Fibroblast of skin of right biceps (primary cell): ENCODE results near the gene LPAR4.
"Not testable (repeated sequence)": the region's sequence is repeated elsewhere in the genome, so short reads cannot be mapped to it uniquely, and the experiment has no call there.

ENCODE experiments used
- DNase-seq: peaks from one replicate; pipeline ENCODE4 v3.0.0-alpha.2; 2013

LPAR4 gene, protein sequence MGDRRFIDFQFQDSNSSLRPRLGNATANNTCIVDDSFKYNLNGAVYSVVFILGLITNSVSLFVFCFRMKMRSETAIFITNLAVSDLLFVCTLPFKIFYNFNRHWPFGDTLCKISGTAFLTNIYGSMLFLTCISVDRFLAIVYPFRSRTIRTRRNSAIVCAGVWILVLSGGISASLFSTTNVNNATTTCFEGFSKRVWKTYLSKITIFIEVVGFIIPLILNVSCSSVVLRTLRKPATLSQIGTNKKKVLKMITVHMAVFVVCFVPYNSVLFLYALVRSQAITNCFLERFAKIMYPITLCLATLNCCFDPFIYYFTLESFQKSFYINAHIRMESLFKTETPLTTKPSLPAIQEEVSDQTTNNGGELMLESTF

DNA sequence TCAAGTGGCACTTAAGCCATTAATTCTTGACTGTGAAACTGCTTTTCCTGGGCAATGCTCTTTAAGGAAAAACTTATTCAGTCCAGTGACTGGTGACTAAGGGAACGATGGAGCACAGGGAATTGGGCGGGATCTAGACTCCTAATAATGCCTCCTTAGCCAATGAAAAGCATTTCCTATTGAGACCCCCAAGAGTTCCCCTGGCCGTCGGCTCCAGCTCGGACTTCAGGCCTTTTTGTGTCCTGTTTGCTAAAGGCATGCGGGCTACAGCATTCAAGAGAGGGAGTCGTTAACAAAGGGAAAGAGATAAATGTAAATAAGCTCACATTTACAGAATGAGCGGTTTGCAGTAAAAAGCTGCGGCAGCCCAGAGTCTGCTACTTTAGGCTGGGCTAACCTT is at the start of gene LPAR4:
Gene LPAR4, plus strand, starts transcription at position 232 of the 400 bp plus-strand sequence. CDS start 7,150 bp downstream, outside the sequence.
- DNase-seq = peak; percentile 47

DNA sequence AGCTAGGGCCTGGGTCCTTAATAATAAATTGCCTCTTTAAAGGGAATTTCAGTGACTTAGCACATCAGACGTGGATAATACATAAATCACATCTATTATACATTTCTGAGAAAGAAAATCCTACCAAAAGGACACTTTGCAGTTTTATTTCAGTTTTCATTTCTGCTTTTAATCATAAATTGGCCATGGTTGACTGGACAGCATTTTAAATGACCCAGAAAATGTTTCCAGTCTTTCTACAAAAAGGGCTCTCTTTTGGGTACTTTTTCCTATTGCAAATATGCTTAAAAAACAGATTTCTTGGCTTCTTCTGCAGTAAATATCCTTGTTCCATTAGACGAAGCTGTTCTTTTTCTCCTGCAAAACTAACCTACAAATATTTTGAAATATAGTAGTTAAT is 41.4 kb upstream of the LPAR4 start:
- DNase-seq = no peak

DNA sequence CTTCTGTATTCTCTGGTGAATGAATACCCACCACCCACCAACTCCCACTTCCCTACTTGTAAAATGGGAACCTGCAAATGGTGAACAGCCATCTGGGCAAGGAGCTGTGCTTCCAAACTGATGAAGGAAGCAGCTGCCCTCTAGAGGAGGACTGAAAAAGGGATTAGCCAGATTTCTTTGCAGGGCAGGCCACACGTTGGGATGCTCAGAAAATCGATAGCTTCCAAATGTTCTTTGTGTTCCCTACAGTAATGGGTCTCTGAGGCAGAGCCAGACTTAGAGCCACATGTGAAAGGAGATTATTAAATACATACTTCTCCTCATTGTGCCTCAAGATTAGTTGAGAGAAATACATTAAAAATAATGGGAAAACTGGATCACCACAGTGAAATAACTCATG is 39.3 kb upstream of the LPAR4 start:
- peak; percentile 46 for DNase-seq

DNA sequence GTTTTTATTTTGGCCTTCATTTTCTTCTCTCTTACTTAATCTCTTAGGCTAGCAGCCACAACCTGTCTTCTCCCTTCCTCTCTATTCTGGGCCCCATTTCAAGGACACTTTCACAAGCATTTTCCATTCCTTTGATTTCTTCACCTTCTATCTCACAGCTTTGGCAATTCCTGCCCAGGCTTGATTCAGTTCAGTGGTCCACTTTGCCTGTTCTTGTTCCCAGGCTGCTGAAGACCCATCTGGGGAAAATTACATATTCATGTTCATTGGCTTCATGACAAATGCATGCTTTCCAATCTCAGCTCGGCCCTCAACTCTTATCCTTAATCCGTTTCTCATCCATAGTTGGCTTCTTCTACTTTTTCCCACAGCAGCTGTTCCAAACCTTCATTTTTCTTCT is 38.7 kb upstream of the LPAR4 start:
- peak; percentile 1 for DNase-seq

DNA sequence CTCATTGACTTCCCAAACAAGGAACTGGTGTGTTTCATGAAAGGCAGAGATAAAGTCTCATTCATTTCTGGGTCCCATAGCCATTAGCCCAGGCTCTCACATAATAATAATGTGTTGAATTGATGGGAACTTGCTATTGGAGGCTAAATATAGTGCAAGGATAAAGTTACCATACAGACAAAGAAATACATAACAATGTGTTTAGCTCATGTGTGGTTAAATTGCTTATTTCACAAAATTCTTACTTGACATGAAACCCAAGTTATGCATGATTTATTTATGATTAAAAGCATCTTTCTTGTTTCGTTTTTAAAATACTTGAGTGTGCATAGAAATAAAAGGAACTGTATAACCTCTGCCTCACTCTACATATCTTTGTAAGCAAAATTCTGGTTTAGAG is 37.3 kb upstream of the LPAR4 start:
- DNase-seq = peak; percentile 68

DNA sequence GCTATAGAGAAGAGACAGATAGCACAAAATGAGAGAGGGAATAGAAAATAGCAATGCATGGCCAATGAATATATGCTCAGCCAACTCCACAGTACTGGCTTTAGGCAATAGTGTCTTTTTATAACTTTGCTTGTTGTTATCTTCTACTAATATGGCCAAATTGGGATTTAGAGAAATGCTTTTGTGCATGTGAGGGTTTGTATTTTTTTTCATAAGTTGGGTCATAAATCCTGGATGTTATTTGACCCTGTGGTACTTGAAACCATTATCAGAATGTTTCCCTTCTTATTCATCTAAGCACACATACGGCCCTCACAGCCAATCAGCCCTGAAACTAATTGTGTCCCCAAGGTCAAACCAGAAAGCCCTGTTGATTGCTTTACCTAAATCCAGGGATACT is 35.2 kb upstream of the LPAR4 start:
- peak; percentile 39 for DNase-seq

DNA sequence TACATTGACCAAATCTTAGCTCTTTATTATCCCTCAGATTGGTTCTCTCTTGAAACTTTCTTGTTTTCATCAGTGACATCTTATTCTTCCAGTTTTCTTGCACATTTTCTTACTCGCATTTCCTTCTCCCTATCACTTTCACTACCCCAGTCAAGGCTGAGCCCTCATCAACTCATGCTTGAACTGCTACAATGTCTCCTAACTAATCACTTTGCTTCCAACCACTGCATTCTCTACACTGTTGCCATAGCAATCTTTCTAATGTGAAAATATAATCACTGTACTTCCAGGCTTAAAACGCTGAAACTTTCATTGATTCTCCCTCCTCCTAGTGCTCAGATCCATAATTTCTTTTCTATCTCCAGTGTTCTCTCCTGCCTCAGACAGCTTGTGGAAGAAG is 22.2 kb upstream of the LPAR4 start:
- DNase-seq = no peak

DNA sequence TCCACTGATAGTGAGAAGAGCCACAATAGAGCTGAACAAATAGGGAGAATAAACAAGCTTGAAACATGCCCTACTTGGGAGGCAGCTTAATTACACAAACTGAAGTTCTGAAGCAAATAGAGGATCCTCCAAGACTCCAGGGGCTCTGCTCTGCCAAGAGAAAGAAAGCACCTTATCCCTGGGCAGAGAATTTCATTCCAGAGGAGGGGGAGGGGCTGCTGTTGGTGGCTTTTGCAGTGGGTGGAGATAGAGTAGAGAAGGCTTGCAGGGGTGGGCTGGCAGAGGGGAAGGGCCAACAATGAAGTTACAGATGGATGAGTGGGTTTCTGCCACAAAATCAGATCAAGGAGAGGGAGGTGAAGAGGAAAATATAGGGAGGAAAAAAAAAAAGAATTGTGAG is 1.0 kb upstream of the LPAR4 start:
- no peak for DNase-seq

DNA sequence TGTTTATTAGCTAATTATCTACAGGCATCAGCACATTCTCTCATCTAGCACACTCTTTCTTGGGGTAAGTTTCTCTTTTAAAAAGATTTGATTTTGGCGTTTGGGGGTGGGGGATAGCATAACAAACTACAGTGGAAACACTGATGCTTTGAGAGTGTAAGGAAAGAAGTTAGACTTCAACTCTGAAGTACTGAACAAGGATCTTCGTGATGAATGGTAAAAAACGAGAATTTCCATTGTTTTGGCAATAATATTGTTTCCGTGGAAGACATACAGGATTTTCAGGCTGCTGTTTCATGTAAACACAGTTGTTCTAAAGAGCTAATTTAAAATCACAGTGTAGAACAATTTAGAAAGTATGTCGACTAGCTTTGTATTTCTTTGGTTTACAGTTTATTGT is 451 bp downstream of the LPAR4 start:
- DNase-seq = no peak

DNA sequence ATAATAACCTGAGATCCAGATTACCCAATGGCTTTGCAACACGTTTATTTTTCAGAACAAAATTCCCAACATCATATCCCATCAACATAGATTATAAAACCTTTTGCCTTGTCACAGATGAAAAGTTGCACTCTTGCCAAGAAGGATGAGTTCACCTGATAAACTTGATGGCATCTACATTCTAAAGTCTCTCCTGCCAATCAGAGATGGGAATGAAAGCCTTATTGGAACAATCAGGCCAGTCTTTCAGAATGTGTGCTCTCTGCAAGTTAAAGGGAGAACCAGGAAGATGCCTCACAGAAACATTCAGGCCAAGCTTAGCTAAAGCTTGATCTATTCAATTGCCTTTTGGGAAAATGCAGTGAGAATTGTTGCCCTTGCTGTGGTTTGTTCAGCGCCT is 1.3 kb downstream of the LPAR4 start:
- no peak for DNase-seq

DNA sequence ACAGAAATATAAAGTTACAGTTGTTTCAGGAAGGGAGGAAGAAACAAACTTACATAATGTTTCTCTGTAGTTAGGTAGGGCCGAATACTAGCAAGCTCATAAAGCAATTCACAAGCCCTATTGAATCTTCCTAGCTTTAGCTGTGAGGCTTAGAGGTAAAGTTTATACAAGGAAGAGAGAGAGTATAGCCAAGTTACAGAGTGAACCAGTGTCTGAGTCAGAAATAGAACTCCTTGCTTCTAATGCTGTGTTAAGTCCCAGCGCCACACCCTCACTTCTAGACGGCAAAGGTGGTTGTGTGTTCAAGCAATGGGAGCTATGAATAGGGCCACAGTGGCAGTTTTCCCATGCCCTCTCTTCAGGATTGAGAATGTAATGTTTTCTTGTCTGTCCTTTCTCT is 6.1 kb downstream of the LPAR4 start:
- no peak for DNase-seq

DNA sequence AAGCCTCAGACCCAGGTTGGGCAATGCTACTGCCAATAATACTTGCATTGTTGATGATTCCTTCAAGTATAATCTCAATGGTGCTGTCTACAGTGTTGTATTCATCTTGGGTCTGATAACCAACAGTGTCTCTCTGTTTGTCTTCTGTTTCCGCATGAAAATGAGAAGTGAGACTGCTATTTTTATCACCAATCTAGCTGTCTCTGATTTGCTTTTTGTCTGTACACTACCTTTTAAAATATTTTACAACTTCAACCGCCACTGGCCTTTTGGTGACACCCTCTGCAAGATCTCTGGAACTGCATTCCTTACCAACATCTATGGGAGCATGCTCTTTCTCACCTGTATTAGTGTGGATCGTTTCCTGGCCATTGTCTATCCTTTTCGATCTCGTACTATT is 7.4 kb downstream of the LPAR4 start:
- DNase-seq = no peak

DNA sequence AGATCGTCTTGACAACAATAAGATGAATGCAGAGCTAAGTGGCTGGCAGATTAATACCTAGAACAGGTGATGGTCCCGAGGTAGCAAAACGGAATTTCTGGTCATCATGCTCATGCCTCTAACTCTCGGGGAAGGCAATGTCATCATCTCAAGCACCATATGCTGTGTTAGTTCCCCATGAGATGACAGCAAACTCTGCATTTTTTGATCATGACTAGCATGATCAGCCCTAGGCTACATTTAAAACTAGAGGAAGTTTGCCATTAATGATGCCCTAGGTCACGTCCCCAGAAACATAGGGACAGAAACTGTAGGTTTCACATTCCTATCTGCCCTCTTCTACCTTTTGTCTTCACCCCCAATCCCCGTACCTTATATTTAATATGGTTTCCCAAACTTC is 11.6 kb downstream of the LPAR4 start:
- DNase-seq = no peak

DNA sequence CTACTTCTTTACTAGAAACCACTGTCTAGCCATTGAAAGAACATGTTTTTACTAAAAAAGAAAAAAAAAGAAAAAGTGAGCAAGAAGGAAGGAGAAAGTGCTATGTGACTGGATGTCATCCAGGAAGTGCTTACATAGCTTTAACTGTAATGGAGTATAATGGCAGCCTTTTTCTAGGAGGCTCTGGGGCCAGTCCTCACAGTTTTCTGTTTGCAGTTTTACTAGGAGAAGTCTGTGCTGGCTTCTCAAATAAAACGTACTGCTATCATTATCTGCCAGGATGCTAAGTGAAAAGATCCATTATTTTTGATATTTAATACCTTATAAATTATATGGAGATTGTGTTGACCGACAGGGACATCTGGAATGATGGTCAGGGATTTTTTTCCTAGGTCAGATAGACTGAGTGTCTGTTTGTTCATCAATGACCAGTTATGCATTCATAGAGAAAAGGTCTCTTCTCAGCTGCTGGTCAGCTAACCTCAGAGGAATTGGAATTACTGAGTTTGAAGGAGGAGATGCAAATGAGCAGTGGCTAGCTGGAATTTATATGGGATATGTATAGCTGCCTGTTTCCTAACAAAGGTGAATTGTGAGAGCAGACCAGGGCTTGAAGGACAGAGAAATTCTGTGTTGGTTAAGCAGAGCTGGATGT is 21.7 kb downstream of the LPAR4 start:
- no peak for DNase-seq

DNA sequence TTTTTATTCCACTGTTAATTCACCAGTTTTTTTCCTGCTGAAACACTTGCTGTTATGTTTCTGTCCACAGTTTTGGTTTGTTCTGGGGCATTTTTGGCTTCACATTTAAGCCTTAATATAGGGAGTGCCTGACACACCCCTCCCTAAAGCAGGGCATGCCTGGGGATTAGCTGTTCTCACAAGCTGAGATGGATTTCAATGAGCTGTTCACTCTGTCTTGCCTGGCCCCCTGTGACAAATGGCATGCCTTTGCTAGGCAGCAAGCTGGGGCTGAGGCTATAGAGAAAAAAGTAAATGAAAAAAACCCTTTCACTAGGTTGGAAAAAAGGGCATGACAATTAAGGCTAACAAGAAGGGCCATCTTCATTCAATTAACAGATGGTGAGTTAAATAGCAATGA is 22.4 kb downstream of the LPAR4 start:
- no peak for DNase-seq

DNA sequence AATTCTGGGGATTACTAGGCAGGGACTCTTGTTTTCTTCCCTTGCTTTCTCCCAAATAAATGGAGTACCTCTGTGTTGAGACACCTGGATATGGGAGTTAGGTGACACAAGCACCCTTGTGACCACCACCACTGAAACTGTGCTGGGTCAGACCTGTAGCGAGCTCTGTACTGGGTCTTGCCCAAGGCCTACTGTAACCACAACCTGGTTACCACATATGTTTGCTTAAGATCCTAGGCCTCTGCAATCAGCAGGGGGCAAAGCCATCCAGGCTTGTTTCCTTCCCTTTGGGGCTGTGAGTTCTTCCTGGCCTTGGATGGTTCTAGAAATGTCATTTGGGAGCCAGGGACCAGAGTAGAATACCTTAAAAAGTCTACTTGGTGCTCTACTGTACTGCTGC is 49.4 kb downstream of the LPAR4 start:
- DNase-seq = no peak

DNA sequence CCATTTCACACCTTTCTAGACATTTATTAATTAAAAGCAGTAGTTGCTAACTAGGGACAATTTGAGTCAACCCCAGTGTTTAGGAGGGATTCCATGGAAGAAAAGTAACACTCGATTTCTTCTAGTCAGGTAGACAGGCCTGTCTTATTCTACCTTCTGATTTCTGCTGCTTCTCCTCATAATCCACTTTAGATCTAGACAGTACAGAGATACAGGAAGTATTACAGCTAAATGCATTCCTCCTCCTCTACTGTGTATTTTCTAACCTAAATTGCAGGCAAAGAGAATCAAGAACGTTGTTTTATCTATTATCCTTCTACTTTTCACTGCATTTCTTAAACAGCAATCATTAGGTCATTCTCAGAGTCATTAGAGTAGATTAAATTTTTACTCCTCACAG is 52.6 kb downstream of the LPAR4 start:
- DNase-seq = no peak

DNA sequence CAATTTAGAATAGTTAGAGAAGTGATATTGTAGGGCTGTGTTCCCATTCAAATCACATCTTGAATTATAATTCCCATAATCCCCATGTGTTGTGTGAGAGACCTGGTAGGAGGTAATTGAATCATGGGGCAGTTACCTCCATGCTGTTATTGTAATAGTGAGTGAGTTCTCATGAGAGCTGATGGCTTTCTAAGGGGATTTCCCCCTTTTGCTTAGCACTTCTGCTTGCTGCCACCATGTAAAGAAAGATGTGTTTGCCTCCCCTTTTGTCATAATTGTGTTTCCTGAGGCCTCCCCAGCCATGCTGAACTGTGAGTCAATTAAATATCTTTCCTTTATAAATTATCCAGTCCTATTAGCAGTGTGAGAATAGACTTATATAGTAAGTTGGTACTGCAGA is 53.2 kb downstream of the LPAR4 start:
- DNase-seq = no peak

DNA sequence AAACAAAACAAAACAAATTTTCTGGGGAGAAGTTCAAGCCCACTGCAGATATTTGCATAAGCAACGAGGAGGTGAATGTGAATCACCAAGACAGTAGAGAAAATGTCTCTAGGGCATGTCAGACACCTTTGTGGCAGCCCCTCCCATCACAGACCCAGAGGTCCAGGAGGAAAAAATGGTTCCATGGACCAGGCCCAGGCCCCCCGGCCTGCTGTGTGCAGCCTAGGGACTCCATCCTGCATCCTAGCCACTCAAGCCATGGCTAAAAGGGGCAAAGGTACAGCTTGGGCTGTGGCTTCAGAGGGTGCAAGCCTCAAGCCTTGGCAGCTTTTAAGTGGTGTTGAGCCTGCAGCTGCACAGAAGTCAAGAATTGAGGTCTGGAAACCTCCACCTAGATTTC is 54.0 kb downstream of the LPAR4 start:
- DNase-seq = no peak

DNA sequence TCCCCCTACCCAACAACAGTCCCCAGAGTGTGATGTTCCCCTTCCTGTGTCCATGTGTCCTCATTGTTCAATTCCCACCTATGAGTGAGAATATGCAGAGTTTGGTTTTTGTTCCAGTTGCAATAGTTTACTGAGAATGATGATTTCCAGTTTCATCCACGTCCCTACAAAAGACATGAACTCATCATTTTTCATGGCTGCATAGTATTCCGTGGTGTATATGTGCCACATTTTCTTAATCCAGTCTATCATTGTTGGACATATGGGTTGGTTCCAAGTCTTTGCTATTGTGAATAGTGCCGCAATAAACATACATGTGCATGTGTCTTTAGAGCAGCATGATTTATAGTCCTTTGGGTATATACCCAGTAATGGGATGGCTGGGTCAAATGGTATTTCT is 55.0 kb downstream of the LPAR4 start:
- not testable (repeated sequence) for DNase-seq
